Gastroesophageal sphincter (tissue), 3 donors: Measurements from ENCODE around the gene ZCCHC3.

ENCODE experiments used
- CTCF ChIP-seq, 4 experiments: fragments of 200-600 bp in 2 of 4; fragments of 450-650 bp in 2 of 4; sonication (generic) in 1 of 4; IDR thresholded peaks; one replicate each; pipeline ENCODE4 v1.5.1; 2017 to 2019; ENCODE audit warnings: antibody characterized with exemption in 4 of 4, mild to moderate bottlenecking in 2 of 4, moderate library complexity in 2 of 4
- POLR2A ChIP-seq, 2 donors: fragments of 450-650 bp; IDR thresholded peaks; one replicate each; pipeline ENCODE4 v1.6.1; 2017; ENCODE audit warnings: antibody characterized with exemption in 2 of 2, mild to moderate bottlenecking in 2 of 2, moderate library complexity in 1 of 2

GRCh38 chr20:328027-328974 lies 30.9 kb downstream of the ZCCHC3 start:
- TF ChIP-seq POLR2A (IDR thresholded peaks at IDR 0.05) (no peak), CTCF (IDR thresholded peaks at IDR 0.05) (no peak)
